HG02642 (cell line): Measurements from ENCODE around the gene YBX1.
"Not testable (repeated sequence)": the region's sequence is repeated elsewhere in the genome, so short reads cannot be mapped to it uniquely, and the experiment has no call there.

Experiments used
- ATAC-seq: cut with Tn5 transposase; IDR thresholded peaks from one replicate; pipeline ENCODE4 v1.9.1; 2021; ENCODE audit warnings: mild to moderate bottlenecking; ENCODE audit not compliant: unreplicated experiment, poor library complexity

Gene YBX1

GRCh38 chr1:42746436-42747105, 64.4 kb downstream of the YBX1 start:
- no peak for ATAC-seq

GRCh38 chr1:42747125-42747524, 64.9 kb downstream of the YBX1 start:
- no peak for ATAC-seq

GRCh38 chr1:42748021-42748420, 65.8 kb downstream of the YBX1 start:
- ATAC-seq = no peak

- no peak for ATAC-seq
Observed at GRCh38 chr1:42748461-42749410, 66.5 kb downstream of the YBX1 start.

- no peak for ATAC-seq
Observed at GRCh38 chr1:42750041-42750440, 67.8 kb downstream of the YBX1 start.

- not testable (repeated sequence) for ATAC-seq
Observed at GRCh38 chr1:42751511-42752070, 69.4 kb downstream of the YBX1 start.

GRCh38 chr1:42752284-42752683, 70.1 kb downstream of the YBX1 start:
- no peak for ATAC-seq

GRCh38 chr1:42753070-42753469, 70.9 kb downstream of the YBX1 start:
- ATAC-seq = no peak
